Measurements from ENCODE around the gene ASTN2. TPM values are rescaled to one million over a fixed set of nuclear protein-coding genes. Genes with fewer than 3 reads are reported as not detected.

The ASTN2 gene
- total RNA-seq, 6 experiments from 2014 or later = 0.91 to 3.1 (median 2.5) TPM

DNA sequence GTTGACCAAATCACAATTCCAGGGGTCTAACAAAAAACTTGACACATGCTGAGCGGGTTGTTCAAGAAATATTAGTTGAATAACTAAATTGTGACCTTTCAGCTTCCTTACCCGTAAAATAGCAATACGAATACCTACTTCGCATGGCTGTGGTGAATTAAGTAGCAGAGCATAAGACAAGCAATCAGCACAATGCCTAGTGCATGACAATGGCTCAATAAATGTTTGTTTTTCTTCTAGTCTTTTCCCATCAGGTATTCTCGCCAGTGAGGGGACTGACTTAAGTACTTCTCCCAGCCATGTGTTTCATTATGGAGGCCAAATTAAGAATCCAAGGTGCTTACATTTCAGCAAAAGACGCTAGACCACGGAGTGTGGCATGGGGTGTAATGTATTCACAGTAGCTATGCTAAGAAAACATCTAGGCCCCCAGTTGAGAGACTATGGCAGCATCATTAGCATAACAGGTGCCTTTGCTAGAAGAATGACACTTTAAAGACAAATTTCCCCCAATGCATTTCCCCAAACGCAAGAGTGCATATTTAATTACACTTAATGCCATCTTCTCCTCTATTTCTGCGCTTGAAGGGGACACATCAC lies 145.9 kb downstream of the ASTN2 start:
- H3K27ac ChIP-seq = no peak overlapping the region
- no peaks in the 10 kb centered on the region for H3K9me3 ChIP-seq
- H3K27me3 ChIP-seq = no peaks in the 10 kb centered on the region
- no peaks in the 10 kb centered on the region for H3K36me3 ChIP-seq
- 42% methylated on average over 9 of the region's 9 CpGs for whole genome bisulfite sequencing (ENCODE audit: insufficient coverage, low coverage, low lambda C conversion rate, missing lambda C conversion rate)
- ATAC-seq (no peak), DNase-seq (no peak)
- H3K4me1 ChIP-seq = no peaks in the 10 kb centered on the region
- intact Hi-C loops (cut with DNase I) = no loop called here
- no peak overlapping the region for H3K4me3 ChIP-seq
- no peak for TF ChIP-seq POLR2A (IDR thresholded peaks at IDR 0.05)
- TF ChIP-seq, protein P1, sequence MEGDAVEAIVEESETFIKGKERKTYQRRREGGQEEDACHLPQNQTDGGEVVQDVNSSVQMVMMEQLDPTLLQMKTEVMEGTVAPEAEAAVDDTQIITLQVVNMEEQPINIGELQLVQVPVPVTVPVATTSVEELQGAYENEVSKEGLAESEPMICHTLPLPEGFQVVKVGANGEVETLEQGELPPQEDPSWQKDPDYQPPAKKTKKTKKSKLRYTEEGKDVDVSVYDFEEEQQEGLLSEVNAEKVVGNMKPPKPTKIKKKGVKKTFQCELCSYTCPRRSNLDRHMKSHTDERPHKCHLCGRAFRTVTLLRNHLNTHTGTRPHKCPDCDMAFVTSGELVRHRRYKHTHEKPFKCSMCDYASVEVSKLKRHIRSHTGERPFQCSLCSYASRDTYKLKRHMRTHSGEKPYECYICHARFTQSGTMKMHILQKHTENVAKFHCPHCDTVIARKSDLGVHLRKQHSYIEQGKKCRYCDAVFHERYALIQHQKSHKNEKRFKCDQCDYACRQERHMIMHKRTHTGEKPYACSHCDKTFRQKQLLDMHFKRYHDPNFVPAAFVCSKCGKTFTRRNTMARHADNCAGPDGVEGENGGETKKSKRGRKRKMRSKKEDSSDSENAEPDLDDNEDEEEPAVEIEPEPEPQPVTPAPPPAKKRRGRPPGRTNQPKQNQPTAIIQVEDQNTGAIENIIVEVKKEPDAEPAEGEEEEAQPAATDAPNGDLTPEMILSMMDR (IDR thresholded peaks at IDR 0.05) = no peak

GRCh38 chr9:117266855-117267497 lies 147.9 kb downstream of the ASTN2 start:
- Histone ChIP-seq H3K27me3 (no peaks in the 10 kb centered on the region), H3K4me1 (no peaks in the 10 kb centered on the region), H3K4me3 (no peak overlapping the region), H3K27ac (no peak overlapping the region), H3K9me3 (no peaks in the 10 kb centered on the region), H3K36me3 (no peaks in the 10 kb centered on the region)
- WGBS (ENCODE audit: insufficient coverage, low coverage, low lambda C conversion rate, missing lambda C conversion rate) = 62% methylated on average over 2 of the region's 2 CpGs
- ATAC-seq (no peak), DNase-seq (no peak)
- intact Hi-C loops (cut with DNase I) = no loop called here
- TF ChIP-seq POLR2A (IDR thresholded peaks at IDR 0.05) = no peak
- TF ChIP-seq, protein P1 (IDR thresholded peaks at IDR 0.05) = no peak

GRCh38 chr9:117265253-117265652 lies 149.6 kb downstream of the ASTN2 start:
- H3K4me3 ChIP-seq = no peak overlapping the region
- no peaks in the 10 kb centered on the region for H3K36me3 ChIP-seq
- DNase-seq (no peak), ATAC-seq (no peak)
- no peaks in the 10 kb centered on the region for H3K9me3 ChIP-seq
- intact Hi-C loops (cut with DNase I) = no loop called here
- 40% methylated on average over 2 of the region's 4 CpGs for WGBS (ENCODE audit: insufficient coverage, low coverage, low lambda C conversion rate, missing lambda C conversion rate)
- no peaks in the 10 kb centered on the region for H3K27me3 ChIP-seq
- no peaks in the 10 kb centered on the region for H3K4me1 ChIP-seq
- H3K27ac ChIP-seq = no peak overlapping the region
- TF ChIP-seq, protein P1 (IDR thresholded peaks at IDR 0.05) = no peak
- TF ChIP-seq POLR2A (IDR thresholded peaks at IDR 0.05) = no peak

GRCh38 chr9:117258184-117258866 lies 156.5 kb downstream of the ASTN2 start:
- no peaks in the 10 kb centered on the region for H3K4me1 ChIP-seq
- no peaks in the 10 kb centered on the region for H3K27me3 ChIP-seq
- no peak overlapping the region for H3K4me3 ChIP-seq
- TF ChIP-seq, protein P1 (IDR thresholded peaks at IDR 0.05) = no peak
- TF ChIP-seq POLR2A (IDR thresholded peaks at IDR 0.05) = no peak
- H3K9me3 ChIP-seq = no peaks in the 10 kb centered on the region
- H3K36me3 ChIP-seq = no peaks in the 10 kb centered on the region
- intact Hi-C loops (cut with DNase I) = no loop called here
- ATAC-seq (no peak), DNase-seq (no peak)
- 38% methylated on average over 8 of the region's 8 CpGs for WGBS (ENCODE audit: insufficient coverage, low coverage, low lambda C conversion rate, missing lambda C conversion rate)
- H3K27ac ChIP-seq = no peak overlapping the region

Measured in right lobe of liver (tissue), 6 donors.